Upper lobe of right lung (tissue), 1 donor: ENCODE data around the gene IRF6. TPM values are rescaled to one million over a fixed set of nuclear protein-coding genes. Genes with fewer than 3 reads are reported as not detected.

ENCODE experiments used
- ATAC-seq: fragments of 200-7000 bp; cut with Tn5 transposase; one replicate; pipeline ENCODE4 v1.9.1; 2020; ENCODE audit warnings: mild to moderate bottlenecking, moderate library complexity
- DNase-seq: peaks from one replicate; pipeline ENCODE4 v3.0.0-alpha.2; 2020
- H3K27ac ChIP-seq: fragments of 200-600 bp; one replicate; pipeline ENCODE4 v1.8.0; 2022
- H3K27me3 ChIP-seq: fragments of 200-600 bp; one replicate; pipeline ENCODE4 v1.8.0; 2022; ENCODE audit warnings: mild to moderate bottlenecking
- H3K36me3 ChIP-seq: fragments of 200-600 bp; one replicate; pipeline ENCODE4 v1.8.0; 2022
- H3K4me1 ChIP-seq: fragments of 200-600 bp; one replicate; pipeline ENCODE4 v1.8.0; 2022
- H3K4me3 ChIP-seq: fragments of 200-600 bp; one replicate; pipeline ENCODE4 v1.8.0; 2022; ENCODE audit warnings: mild to moderate bottlenecking
- H3K9me3 ChIP-seq: fragments of 200-600 bp; one replicate; pipeline ENCODE4 v1.8.0; 2022
- CTCF ChIP-seq: fragments of 200-600 bp; IDR thresholded peaks from one replicate; pipeline ENCODE4 v1.8.0; 2022; ENCODE audit warnings: antibody characterized with exemption
- intact Hi-C: fragments of 100-400 bp; cut with DNase I; formaldehyde crosslinking; loops from one replicate; pipeline ENCODE4 v1.11.0; 2022
- total RNA-seq: library from RNA; stranded (reverse); fragmentation: NEBNext Ultra II Directional; extraction: Animal tissue kit (Norgen Biotek cat#: 25700); gene quantifications from one replicate; pipeline ENCODE4 v1.2.1, GENCODE V29; 2021
- donor health status: DM: no; HTN: yes; CAD: no; lungs with severe emphysema.

IRF6 gene
- total RNA-seq, 1 donor from 2014 or later, result 17.9 TPM

GRCh38 chr1:209816923-209817322 lies 11.0 kb upstream of the IRF6 start:
- TF ChIP-seq CTCF, result no peak
- no peak overlapping the region for H3K4me3 ChIP-seq
- no peaks in the 10 kb centered on the region for H3K9me3 ChIP-seq
- ATAC-seq, result no peak
- H3K4me1 ChIP-seq, result no peaks in the 10 kb centered on the region
- intact Hi-C loops, result no loop called here
- no peaks in the 10 kb centered on the region for H3K36me3 ChIP-seq
- peaks cover 23% of the 10 kb centered on the region for H3K27me3 ChIP-seq
- no peak for DNase-seq
- H3K27ac ChIP-seq, result no peak overlapping the region

- no peak for DNase-seq
- intact Hi-C loops, result no loop called here
- H3K9me3 ChIP-seq, result no peaks in the 10 kb centered on the region
- no peak overlapping the region for H3K4me3 ChIP-seq
- no peak overlapping the region for H3K27ac ChIP-seq
- H3K27me3 ChIP-seq, result peaks cover 14% of the 10 kb centered on the region
- TF ChIP-seq CTCF, result no peak
- no peak for ATAC-seq
- no peaks in the 10 kb centered on the region for H3K36me3 ChIP-seq
- no peaks in the 10 kb centered on the region for H3K4me1 ChIP-seq
These were observed 10.0 kb upstream of the IRF6 start for GRCh38 chr1:209815931-209816341.

GRCh38 chr1:209815490-209815889 lies 9.5 kb upstream of the IRF6 start:
- Histone ChIP-seq H3K4me1 (no peaks in the 10 kb centered on the region), H3K36me3 (no peaks in the 10 kb centered on the region), H3K27ac (no peak overlapping the region), H3K9me3 (no peaks in the 10 kb centered on the region), H3K4me3 (no peak overlapping the region), H3K27me3 (peaks cover 10% of the 10 kb centered on the region)
- intact Hi-C loops, result no loop called here
- DNase-seq, result no peak
- TF ChIP-seq CTCF, result no peak
- no peak for ATAC-seq

GRCh38 chr1:209813902-209814301 lies 8.0 kb upstream of the IRF6 start:
- Histone ChIP-seq H3K4me3 (no peak overlapping the region), H3K27me3 (peaks cover 5% of the 10 kb centered on the region)
- no peak for TF ChIP-seq CTCF

GRCh38 chr1:209810783-209811182 lies 4.8 kb upstream of the IRF6 start:
- Histone ChIP-seq H3K27ac (no peak overlapping the region), H3K27me3 (no peaks in the 10 kb centered on the region), H3K9me3 (no peaks in the 10 kb centered on the region), H3K4me1 (peaks cover 4% of the 10 kb centered on the region), H3K4me3 (no peak overlapping the region), H3K36me3 (no peaks in the 10 kb centered on the region)
- intact Hi-C loops, result no loop called here
- DNase-seq (no peak), ATAC-seq (no peak)
- TF ChIP-seq CTCF, result no peak

More at GRCh38 chr1:209813902-209814301, 8.0 kb upstream of the IRF6 start:
- Histone ChIP-seq H3K36me3 (no peaks in the 10 kb centered on the region), H3K4me1 (no peaks in the 10 kb centered on the region), H3K9me3 (no peaks in the 10 kb centered on the region), H3K27ac (no peak overlapping the region)
- DNase-seq, result no peak
- intact Hi-C loops, result no loop called here
- ATAC-seq, result no peak

- intact Hi-C loops, result no loop called here
- Histone ChIP-seq H3K27me3 (no peaks in the 10 kb centered on the region), H3K27ac (no peak overlapping the region)
These were observed 3.7 kb upstream of the IRF6 start for GRCh38 chr1:209809611-209810010.

More at GRCh38 chr1:209809611-209810010, 3.7 kb upstream of the IRF6 start:
- Histone ChIP-seq H3K36me3 (no peaks in the 10 kb centered on the region), H3K9me3 (no peaks in the 10 kb centered on the region), H3K4me3 (no peak overlapping the region), H3K4me1 (peaks cover 4% of the 10 kb centered on the region)
- ATAC-seq (no peak), DNase-seq (no peak)
- no peak for TF ChIP-seq CTCF
